GM19468 (cell line): Measurements from ENCODE around the gene BAIAP3.
"Not testable (repeated sequence)": the region's sequence is repeated elsewhere in the genome, so short reads cannot be mapped to it uniquely, and the experiment has no call there.

Experiments used
- ATAC-seq: cut with Tn5 transposase; IDR thresholded peaks from one replicate; pipeline ENCODE4 v1.9.1; 2021; ENCODE audit warnings: mild to moderate bottlenecking, moderate library complexity, moderate number of reproducible peaks; ENCODE audit not compliant: unreplicated experiment; ENCODE audit errors: extremely low read depth

The BAIAP3 gene

GRCh38 chr16:1333149-1333812, at the start of gene BAIAP3:
Gene BAIAP3, plus strand, starts transcription at chr16:1333645. Its CDS starts 4,905 bp downstream, at chr16:1338550.
- ATAC-seq = no peak

GRCh38 chr16:1283996-1284616, 49.3 kb upstream of the BAIAP3 start:
- ATAC-seq = no peak

- no peak for ATAC-seq
Measured at GRCh38 chr16:1285669-1286512, 47.6 kb upstream of the BAIAP3 start.

GRCh38 chr16:1286513-1287094, 46.8 kb upstream of the BAIAP3 start:
- no peak for ATAC-seq

- ATAC-seq = no peak
Measured at GRCh38 chr16:1287982-1288670, 45.3 kb upstream of the BAIAP3 start.

GRCh38 chr16:1288813-1289476, 44.5 kb upstream of the BAIAP3 start:
- ATAC-seq = no peak

GRCh38 chr16:1289477-1289866, 44.0 kb upstream of the BAIAP3 start:
- no peak for ATAC-seq

- ATAC-seq = no peak
Measured at GRCh38 chr16:1290063-1290501, 43.4 kb upstream of the BAIAP3 start.

- ATAC-seq = no peak
Measured at GRCh38 chr16:1290860-1291575, 42.4 kb upstream of the BAIAP3 start.

- no peak for ATAC-seq
Measured at GRCh38 chr16:1291576-1291974, 41.9 kb upstream of the BAIAP3 start.

GRCh38 chr16:1292208-1292607, 41.2 kb upstream of the BAIAP3 start:
- ATAC-seq = not testable (repeated sequence)

- not testable (repeated sequence) for ATAC-seq
Measured at GRCh38 chr16:1292808-1293207, 40.6 kb upstream of the BAIAP3 start.

GRCh38 chr16:1293921-1294656, 39.4 kb upstream of the BAIAP3 start:
- no peak for ATAC-seq

- ATAC-seq = no peak
Measured at GRCh38 chr16:1295465-1295864, 38.0 kb upstream of the BAIAP3 start.

- not testable (repeated sequence) for ATAC-seq
Measured at GRCh38 chr16:1296688-1297017, 36.8 kb upstream of the BAIAP3 start.

GRCh38 chr16:1297018-1297696, 36.3 kb upstream of the BAIAP3 start:
- ATAC-seq = no peak

GRCh38 chr16:1298406-1298805, 35.0 kb upstream of the BAIAP3 start:
- no peak for ATAC-seq
